HCT116 (cell line): ENCODE results near the gene USP24. TPM values are rescaled to one million over a fixed set of nuclear protein-coding genes. Genes with fewer than 3 reads are reported as not detected.

Source experiments
- ATAC-seq: fragments of 200-7000 bp; cut with Tn5 transposase; 2 replicates; pipeline ENCODE4 v1.9.1; 2020; ENCODE audit warnings: mild to moderate bottlenecking, moderate library complexity
- BruUV-seq: library from RNA; stranded (reverse); fragments of 400-500 nt; replicated peaks from 2 replicates; lab custom pipeline; 2021; lab: Mats Ljungman, UMichigan
- CTCF ChIA-PET: fragments of 300-600 bp; sonication (Branson Sonifier 250); formaldehyde crosslinking; loops from one replicate; lab custom pipeline; 2021; ENCODE audit warnings: antibody characterized with exemption; lab: Charles Lee
- POLR2A ChIA-PET: fragments of 300-600, 350-600 bp; sonication (Branson Sonifier 250); formaldehyde crosslinking; loops from one replicate; lab custom pipeline; 2021; ENCODE audit warnings: antibody characterized with exemption; lab: Charles Lee
- RAD21 ChIA-PET, 2 experiments: fragments of 300-600 bp; sonication (Branson Sonifier 250); formaldehyde crosslinking; loops; one replicate each; lab custom pipeline; 2023; ENCODE audit warnings: low total read pairs in 2 of 2; ENCODE audit not compliant: uncharacterized antibody in 2 of 2, unreplicated experiment in 2 of 2, low non-redundant PET in 1 of 2; lab: Charles Lee
- DNase-seq: peaks from one replicate; pipeline ENCODE4 v3.0.0-alpha.2; 2010; ENCODE audit warnings: low read depth, low spot score
- H2AFZ ChIP-seq: fragments of 200-600 bp; shearing (Covaris generic), sonication (generic); 2 replicates; pipeline ENCODE4 v1.6.1; 2017; ENCODE audit warnings: low read depth, mixed run types, mixed read lengths, antibody characterized with exemption, low read length; ENCODE audit not compliant: poor library complexity, severe bottlenecking
- H3K27ac ChIP-seq: 2 replicates; pipeline ENCODE4 v1.5.1; 2012; ENCODE audit warnings: low read depth, low read length
- H3K27me3 ChIP-seq: fragments of 200-600 bp; sonication (generic); 2 replicates; pipeline ENCODE4 v1.6.1; 2016; ENCODE audit warnings: mixed run types, low read length, mixed read lengths; ENCODE audit not compliant: insufficient read depth
- H3K36me3 ChIP-seq, 2 experiments: fragments of 200-500 bp in 1 of 2; fragments of 200-600 bp in 1 of 2; sonication (Bioruptor generic) in 1 of 2; sonication (generic) in 1 of 2; 2 replicates each; pipeline versions ENCODE4 v1.5.1 to v1.6.1; 2014 to 2016; ENCODE audit warnings: low read length in 2 of 2, inconsistent platforms in 1 of 2, mixed read lengths in 1 of 2, mixed run types in 1 of 2; ENCODE audit not compliant: insufficient read depth in 2 of 2, control insufficient read depth in 1 of 2
- H3K4me1 ChIP-seq, 2 experiments: fragments of 200-600 bp in 1 of 2; sonication (generic) in 1 of 2; 2 replicates each; pipeline versions ENCODE4 v1.5.1 to v1.6.1; 2012 to 2017; ENCODE audit warnings: low read length in 2 of 2, inconsistent platforms in 1 of 2, mild to moderate bottlenecking in 1 of 2, mixed read lengths in 1 of 2, mixed run types in 1 of 2, moderate library complexity in 1 of 2; ENCODE audit not compliant: insufficient read depth in 2 of 2, control insufficient read depth in 1 of 2
- H3K4me2 ChIP-seq: fragments of 200-600 bp; sonication (generic); 2 replicates; pipeline ENCODE4 v1.6.1; 2017; ENCODE audit warnings: mixed run types, low read length, mixed read lengths
- H3K4me3 ChIP-seq, 2 experiments: fragments of 200-600 bp in 1 of 2; sonication (generic) in 1 of 2; replicated peaks in 1 of 2; 2 replicates each; pipeline ENCODE4 v1.5.1; 2011 to 2016; ENCODE audit warnings: low read length in 2 of 2, control low read depth in 1 of 2, low read depth in 1 of 2, mild to moderate bottlenecking in 1 of 2, mixed read lengths in 1 of 2, mixed run types in 1 of 2
- H3K79me2 ChIP-seq: fragments of 200-600 bp; sonication (generic); 2 replicates; pipeline ENCODE4 v1.6.1; 2017; ENCODE audit warnings: mild to moderate bottlenecking, mixed run types, low read length, moderate library complexity, mixed read lengths; ENCODE audit not compliant: insufficient read depth
- H3K9ac ChIP-seq: fragments of 200-600 bp; sonication (generic); 2 replicates; pipeline ENCODE4 v1.6.1; 2016; ENCODE audit warnings: low read length, mixed read lengths
- H3K9me2 ChIP-seq: fragments of 200-600 bp; sonication (generic), shearing (Covaris generic); 2 replicates; pipeline ENCODE4 v1.6.1; 2017; ENCODE audit warnings: mixed run types, mild to moderate bottlenecking, moderate library complexity; ENCODE audit not compliant: insufficient read depth
- H3K9me3 ChIP-seq, 2 experiments: fragments of 200-500 bp in 1 of 2; fragments of 200-600 bp in 1 of 2; sonication (Bioruptor generic) in 1 of 2; sonication (generic) in 1 of 2; 2 replicates each; pipeline ENCODE4 v1.6.1; 2014 to 2017; ENCODE audit warnings: low read length in 2 of 2, mixed read lengths in 2 of 2, inconsistent platforms in 1 of 2, low read depth in 1 of 2, mild to moderate bottlenecking in 1 of 2, mixed run types in 1 of 2, moderate library complexity in 1 of 2; ENCODE audit not compliant: control insufficient read depth in 1 of 2, insufficient read depth in 1 of 2
- H4K20me1 ChIP-seq: fragments of 200-600 bp; sonication (generic), shearing (Covaris generic); 2 replicates; pipeline ENCODE4 v1.6.1; 2017; ENCODE audit warnings: mixed run types, mild to moderate bottlenecking, moderate library complexity; ENCODE audit not compliant: insufficient read depth
- ELF1 ChIP-seq: IDR thresholded peaks from 2 replicates; pipeline ENCODE4 v1.6.1; 2012; ENCODE audit warnings: low read depth, borderline replicate concordance
- EZH2 ChIP-seq: fragments of 200-600 bp; sonication (generic); IDR thresholded peaks from 2 replicates; pipeline ENCODE4 v1.6.1; 2017; ENCODE audit warnings: antibody characterized with exemption, mixed run types
- JUND ChIP-seq: IDR thresholded peaks from 2 replicates; pipeline ENCODE4 v1.6.1; 2012
- POLR2A ChIP-seq: IDR thresholded peaks from 2 replicates; pipeline ENCODE4 v1.7.0; 2011; ENCODE audit warnings: borderline replicate concordance; ENCODE audit not compliant: insufficient read depth, insufficient read length; ENCODE audit errors: extremely low read depth
- POLR2AphosphoS5 ChIP-seq: IDR thresholded peaks from 2 replicates; pipeline ENCODE4 v1.6.1; 2011; ENCODE audit warnings: mild to moderate bottlenecking, low read depth, low read length, moderate library complexity
- REST ChIP-seq: IDR thresholded peaks from 2 replicates; pipeline ENCODE4 v1.6.1; 2012; ENCODE audit warnings: low read depth
- TCF7L2 ChIP-seq: IDR thresholded peaks from 2 replicates; pipeline ENCODE4 v1.7.0; 2011; ENCODE audit warnings: borderline replicate concordance, inconsistent platforms; ENCODE audit not compliant: insufficient read depth, insufficient read length; ENCODE audit errors: extremely low read depth
- YY1 ChIP-seq: IDR thresholded peaks from 2 replicates; pipeline ENCODE4 v1.6.1; 2011; ENCODE audit warnings: low read length, low read depth, moderate library complexity, mild to moderate bottlenecking; ENCODE audit not compliant: insufficient replicate concordance; ENCODE audit errors: extremely low read depth
- ZBTB33 ChIP-seq: IDR thresholded peaks from 2 replicates; pipeline ENCODE4 v1.6.1; 2011; ENCODE audit warnings: mild to moderate bottlenecking, low read length, moderate library complexity; ENCODE audit not compliant: insufficient replicate concordance; ENCODE audit errors: extremely low read depth
- intact Hi-C: fragments of 100-400 bp; cut with micrococcal nuclease; formaldehyde crosslinking; loops from 2 replicates; pipeline ENCODE4 v1.10.0; 2022
- total RNA-seq: library from RNA; stranded (reverse); gene quantifications from one replicate; pipeline ENCODE4 v1.2.1, GENCODE V29; 2021; ENCODE audit not compliant: unreplicated experiment
- TF ChIP-seq, protein P1 (sequence below), 3 experiments: fragments of 200-600 bp in 1 of 3; sonication (generic) in 1 of 3; IDR thresholded peaks in 2 of 3; conservative IDR thresholded peaks in 1 of 3; 2 replicates each; pipeline ENCODE4 v1.5.1; 2012 to 2017; ENCODE audit warnings: low read depth in 2 of 3, low read length in 2 of 3, antibody characterized with exemption in 1 of 3, borderline replicate concordance in 1 of 3, control low read depth in 1 of 3, mild to moderate bottlenecking in 1 of 3, mixed read lengths in 1 of 3, mixed run types in 1 of 3, moderate library complexity in 1 of 3; ENCODE audit not compliant: insufficient read depth in 1 of 3

USP24 gene
- total RNA-seq, 1 experiment from 2014 or later, result 34.2 TPM

- no peak overlapping the region for H2AFZ ChIP-seq
- no peak overlapping the region for H3K9ac ChIP-seq
- ChIA-PET CTCF (no interaction called here), POLR2A (no interaction called here), RAD21 (no interaction called here)
- no peaks in the 10 kb centered on the region for H3K9me3 ChIP-seq
- DNase-seq (no peak), ATAC-seq (no peak)
- no peak overlapping the region for H3K27ac ChIP-seq
- TF ChIP-seq JUND (no peak), POLR2A (no peak), REST (no peak), TCF7L2 (no peak), EZH2 (no peak), ZBTB33 (no peak), POLR2AphosphoS5 (no peak), YY1 (no peak), ELF1 (no peak)
- TF ChIP-seq, protein P1, sequence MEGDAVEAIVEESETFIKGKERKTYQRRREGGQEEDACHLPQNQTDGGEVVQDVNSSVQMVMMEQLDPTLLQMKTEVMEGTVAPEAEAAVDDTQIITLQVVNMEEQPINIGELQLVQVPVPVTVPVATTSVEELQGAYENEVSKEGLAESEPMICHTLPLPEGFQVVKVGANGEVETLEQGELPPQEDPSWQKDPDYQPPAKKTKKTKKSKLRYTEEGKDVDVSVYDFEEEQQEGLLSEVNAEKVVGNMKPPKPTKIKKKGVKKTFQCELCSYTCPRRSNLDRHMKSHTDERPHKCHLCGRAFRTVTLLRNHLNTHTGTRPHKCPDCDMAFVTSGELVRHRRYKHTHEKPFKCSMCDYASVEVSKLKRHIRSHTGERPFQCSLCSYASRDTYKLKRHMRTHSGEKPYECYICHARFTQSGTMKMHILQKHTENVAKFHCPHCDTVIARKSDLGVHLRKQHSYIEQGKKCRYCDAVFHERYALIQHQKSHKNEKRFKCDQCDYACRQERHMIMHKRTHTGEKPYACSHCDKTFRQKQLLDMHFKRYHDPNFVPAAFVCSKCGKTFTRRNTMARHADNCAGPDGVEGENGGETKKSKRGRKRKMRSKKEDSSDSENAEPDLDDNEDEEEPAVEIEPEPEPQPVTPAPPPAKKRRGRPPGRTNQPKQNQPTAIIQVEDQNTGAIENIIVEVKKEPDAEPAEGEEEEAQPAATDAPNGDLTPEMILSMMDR (IDR thresholded peaks at IDR 0.05 in 2 of 3, conservative IDR thresholded peaks at IDR 0.05 in 1 of 3; ENCODE audit: borderline replicate concordance in 1 of 3, insufficient read depth in 1 of 3, low read depth in 2 of 3, low read length in 2 of 3), result no peak
- H3K27me3 ChIP-seq, result no peaks in the 10 kb centered on the region
- H3K4me2 ChIP-seq, result no peak overlapping the region
- H4K20me1 ChIP-seq, result no peaks in the 10 kb centered on the region
- no peaks in the 10 kb centered on the region for H3K79me2 ChIP-seq
- no peak overlapping the region for H3K4me3 ChIP-seq
- H3K9me2 ChIP-seq, result no peaks in the 10 kb centered on the region
- H3K4me1 ChIP-seq, result peaks cover 0 to 5% of the 10 kb centered on the region in 2 experiments; a peak in 1 of 4 replicates
- intact Hi-C loops, result no loop called here
- peaks cover 0 to 13% of the 10 kb centered on the region in 2 experiments; a peak in 2 of 4 replicates for H3K36me3 ChIP-seq
- BruUV-seq, result no TSS peak
These were observed 153.3 kb downstream of the USP24 start for GRCh38 chr1:55061706-55062321.
